OCI-LY7 (cell line): ENCODE measurements around the gene ZFAND2A. TPM values are rescaled to one million over a fixed set of nuclear protein-coding genes. Genes with fewer than 3 reads are reported as not detected.

Experiments used
- BruUV-seq: library from RNA; stranded (reverse); fragments of 400-500 nt; replicated peaks from 2 replicates; lab custom pipeline; 2021; lab: Mats Ljungman, UMichigan
- CTCF ChIA-PET: fragments of 300-600 bp; sonication (Branson Sonifier 250); formaldehyde crosslinking; loops from one replicate; lab custom pipeline; 2022; ENCODE audit warnings: antibody characterized with exemption; ENCODE audit not compliant: unreplicated experiment; lab: Charles Lee
- POLR2A ChIA-PET: fragments of 300-600 bp; sonication (Branson Sonifier 250); formaldehyde crosslinking; loops from one replicate; lab custom pipeline; 2022; ENCODE audit warnings: antibody characterized with exemption; lab: Charles Lee
- DNase-seq: peaks from one replicate; pipeline ENCODE4 v3.0.0-alpha.2; 2015; ENCODE audit warnings: low spot score
- H2AFZ ChIP-seq: fragments of 200-600 bp; sonication (generic), shearing (Covaris generic); 2 replicates; pipeline ENCODE4 v1.6.1; 2014; ENCODE audit warnings: mild to moderate bottlenecking, antibody characterized with exemption, low read length, moderate library complexity
- H3K27ac ChIP-seq: fragments of 200-600 bp; sonication (generic); 2 replicates; pipeline ENCODE4 v1.5.1; 2014; ENCODE audit warnings: mixed run types, low read depth, mild to moderate bottlenecking, moderate library complexity, low read length, inconsistent platforms; ENCODE audit not compliant: poor library complexity, severe bottlenecking
- H3K36me3 ChIP-seq: fragments of 200-600 bp; sonication (generic); 2 replicates; pipeline ENCODE4 v1.6.1; 2014; ENCODE audit warnings: mild to moderate bottlenecking, antibody characterized with exemption, low read length, moderate library complexity, mixed read lengths; ENCODE audit not compliant: insufficient read depth
- H3K4me1 ChIP-seq: fragments of 200-600 bp; sonication (generic); 2 replicates; pipeline ENCODE4 v1.5.1; 2014; ENCODE audit warnings: mild to moderate bottlenecking, low read length; ENCODE audit not compliant: insufficient read depth, poor library complexity, severe bottlenecking
- H3K4me2 ChIP-seq: fragments of 200-600 bp; sonication (generic); 2 replicates; pipeline ENCODE4 v1.6.1; 2014; ENCODE audit warnings: mild to moderate bottlenecking, low read length
- H3K4me3 ChIP-seq: fragments of 200-600 bp; sonication (generic); 2 replicates; pipeline ENCODE4 v1.5.1; 2014; ENCODE audit warnings: mild to moderate bottlenecking, low read depth, low read length; ENCODE audit not compliant: poor library complexity, severe bottlenecking
- H3K79me2 ChIP-seq: fragments of 200-600 bp; sonication (generic); 2 replicates; pipeline ENCODE4 v1.6.1; 2016; ENCODE audit warnings: low read depth, mild to moderate bottlenecking, low read length, moderate library complexity, mixed read lengths; ENCODE audit not compliant: insufficient read depth
- H3K9me2 ChIP-seq: fragments of 200-600 bp; sonication (generic); 2 replicates; pipeline ENCODE4 v1.6.1; 2016; ENCODE audit warnings: mild to moderate bottlenecking, low read length, mixed read lengths; ENCODE audit not compliant: insufficient read depth
- H3K9me3 ChIP-seq: fragments of 200-600 bp; sonication (generic); 2 replicates; pipeline ENCODE4 v1.6.1; 2014; ENCODE audit warnings: mild to moderate bottlenecking, mixed run types, low read length, mixed read lengths
- H4K20me1 ChIP-seq: fragments of 200-600 bp; sonication (generic); 2 replicates; pipeline ENCODE4 v1.6.1; 2014; ENCODE audit warnings: mild to moderate bottlenecking, antibody characterized with exemption, low read length, moderate library complexity, mixed read lengths; ENCODE audit not compliant: insufficient read depth
- CTCF ChIP-seq: fragments of 200-600 bp; sonication (generic); conservative IDR thresholded peaks from 2 replicates; pipeline ENCODE4 v1.5.1; 2014; ENCODE audit warnings: mild to moderate bottlenecking, antibody characterized with exemption, low read length, moderate library complexity, mixed read lengths
- EZH2phosphoT487 ChIP-seq: fragments of 200-600 bp; sonication (generic); IDR thresholded peaks from 2 replicates; pipeline ENCODE4 v1.6.1; 2018; ENCODE audit warnings: low read depth, borderline replicate concordance, mild to moderate bottlenecking, mixed run types, antibody characterized with exemption, low read length, moderate library complexity, mixed read lengths
- intact Hi-C: fragments of 100-400 bp; cut with micrococcal nuclease; formaldehyde crosslinking; loops from one replicate; pipeline ENCODE4 v1.10.0; 2022; ENCODE audit not compliant: unreplicated experiment
- total RNA-seq, 2 experiments: library from RNA; depleted of rRNA in 1 of 2; stranded (reverse); fragments of >200 nt in 1 of 2; shearing (Covaris generic) in 1 of 2; gene quantifications; 2 replicates each; pipeline ENCODE4 v1.2.3, GENCODE V29; 2014 to 2022

ZFAND2A gene
- total RNA-seq, 2 experiments from 2014 or later: 20.4 to 22.9 TPM

DNA sequence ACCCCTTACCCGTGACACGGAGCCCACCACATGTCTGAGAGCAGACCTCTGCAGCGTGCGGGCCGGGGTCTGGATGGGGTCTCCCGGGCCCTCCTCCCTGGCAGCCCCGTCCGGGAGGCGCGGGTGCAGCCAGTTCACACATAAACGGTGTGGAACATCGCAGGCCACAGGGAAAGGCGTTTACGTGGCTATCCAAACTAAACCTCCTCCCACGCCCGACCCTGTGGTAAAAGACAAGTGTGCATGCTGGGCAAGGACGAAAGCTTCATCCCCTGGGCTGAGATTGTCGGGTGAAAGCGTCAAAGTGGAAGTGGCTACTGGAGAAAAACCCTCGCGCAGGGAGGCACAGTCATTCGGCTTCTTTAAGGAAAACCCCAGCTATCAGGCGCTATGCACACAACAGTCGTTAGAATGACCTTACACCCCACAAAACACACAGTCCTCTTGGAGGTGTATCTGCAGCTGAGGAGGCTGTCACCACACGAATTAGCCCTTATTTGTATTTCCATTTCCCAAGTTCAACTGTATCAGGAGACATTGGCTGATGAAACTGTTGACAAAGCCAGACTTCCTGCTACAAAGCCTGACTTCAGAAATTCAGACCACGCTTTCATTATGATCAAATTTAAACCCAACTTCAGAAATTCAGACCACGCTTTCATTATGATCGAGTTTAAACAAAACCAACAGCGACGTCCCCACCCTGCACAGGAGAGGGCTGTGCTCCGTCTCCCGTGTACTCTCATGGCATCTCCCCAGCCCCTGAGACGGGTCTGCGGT lies 56.8 kb downstream of the ZFAND2A start:
- BruUV-seq: no TSS peak
- H3K79me2 ChIP-seq: no peaks in the 10 kb centered on the region
- ChIA-PET POLR2A (no interaction called here), CTCF (interaction anchor here (1.3 kb wide), 1 partner anchor 18 kb away, joined by 4 read pairs; no protein-coding TSS in a partner anchor)
- no peaks in the 10 kb centered on the region for H4K20me1 ChIP-seq
- H2AFZ ChIP-seq: no peak overlapping the region
- H3K9me2 ChIP-seq: no peaks in the 10 kb centered on the region
- no peaks in the 10 kb centered on the region for H3K9me3 ChIP-seq
- no peak overlapping the region for H3K4me2 ChIP-seq
- TF ChIP-seq EZH2phosphoT487 (no peak), CTCF (no peak)
- no peak overlapping the region for H3K4me3 ChIP-seq
- no peak overlapping the region for H3K27ac ChIP-seq
- no peak for DNase-seq
- H3K36me3 ChIP-seq: peaks cover 9% of the 10 kb centered on the region
- H3K4me1 ChIP-seq: peaks cover 37% of the 10 kb centered on the region
- intact Hi-C loops: no loop called here

Other genes starting within 250 kb of the ZFAND2A start
- 0.41 and 2.4 TPM in 2 replicates for gene ADAP1, start 205.5 kb downstream of the ZFAND2A start, total RNA-seq (2014; rRNA removed; shearing (Covaris generic))
- gene ADAP1, start 205.5 kb downstream of the ZFAND2A start, total RNA-seq (2022): 7.0 and 7.7 TPM in 2 replicates
- 20.3 and 23.2 TPM in 2 replicates for gene COX19, start 184.6 kb downstream of the ZFAND2A start, total RNA-seq (2014; rRNA removed; shearing (Covaris generic))
- gene COX19, start 184.6 kb downstream of the ZFAND2A start, total RNA-seq (2022): 43.1 and 45.7 TPM in 2 replicates
- 0.31 TPM in 1 of 2 replicates, not detected in the other for gene CYP2W1, start 177.0 kb downstream of the ZFAND2A start, total RNA-seq (2014; rRNA removed; shearing (Covaris generic))
- gene CYP2W1, start 177.0 kb downstream of the ZFAND2A start, total RNA-seq (2022): 1.3 and 1.5 TPM in 2 replicates
- gene GPR146, start 115.7 kb downstream of the ZFAND2A start, total RNA-seq (2014; rRNA removed; shearing (Covaris generic)): 0.62 and 0.95 TPM in 2 replicates
- gene GPR146, start 115.7 kb downstream of the ZFAND2A start, total RNA-seq (2022): 0.77 and 3.3 TPM in 2 replicates
- 22.9 and 34.9 TPM in 2 replicates for gene GPER1, start 72.1 kb downstream of the ZFAND2A start, total RNA-seq (2014; rRNA removed; shearing (Covaris generic))
- 44.7 and 75.9 TPM in 2 replicates for gene GPER1, start 72.1 kb downstream of the ZFAND2A start, total RNA-seq (2022)
- gene UNCX, start 72.7 kb upstream of the ZFAND2A start, total RNA-seq (2014; rRNA removed; shearing (Covaris generic)): not detected in 2 replicates
- not detected in 2 replicates for gene UNCX, start 72.7 kb upstream of the ZFAND2A start, total RNA-seq (2022)